Vagina (tissue), 2 donors: ENCODE data around the gene SDHAF3. TPM values are rescaled to one million over a fixed set of nuclear protein-coding genes. Genes with fewer than 3 reads are reported as not detected.

Experiments
- DNase-seq, 2 donors: peaks; one replicate each; pipeline ENCODE4 v3.0.0-alpha.2; 2017; ENCODE audit errors: extremely low spot score in 2 of 2
- H3K27ac ChIP-seq: fragments of 200-600 bp; sonication (generic); one replicate; pipeline ENCODE4 v1.5.1; 2019
- H3K27me3 ChIP-seq: fragments of 200-600 bp; sonication (generic); one replicate; pipeline ENCODE4 v1.5.1; 2019
- H3K36me3 ChIP-seq, 2 donors: fragments of 200-600 bp; sonication (generic); one replicate each; pipeline ENCODE4 v1.5.1; 2017 to 2019
- H3K4me1 ChIP-seq: fragments of 200-600 bp; sonication (generic); one replicate; pipeline ENCODE4 v1.5.1; 2019
- H3K4me3 ChIP-seq, 2 donors: fragments of 200-600 bp; sonication (generic); 1 replicate in 1 of 2; 2 replicates in 1 of 2; pipeline ENCODE4 v1.5.1; 2016 to 2019
- H3K9me3 ChIP-seq: fragments of 200-600 bp; sonication (generic); one replicate; pipeline ENCODE4 v1.5.1; 2019
- CTCF ChIP-seq, 3 experiments: fragments of 450-650 bp in 2 of 3; fragments of 200-600 bp in 1 of 3; sonication (generic) in 1 of 3; IDR thresholded peaks; one replicate each; pipeline ENCODE4 v1.5.1; 2017 to 2019; ENCODE audit warnings: antibody characterized with exemption in 3 of 3, mild to moderate bottlenecking in 2 of 3, moderate library complexity in 2 of 3
- POLR2A ChIP-seq, 2 donors: fragments of 450-650 bp; IDR thresholded peaks; one replicate each; pipeline ENCODE4 v1.6.1; 2017; ENCODE audit warnings: antibody characterized with exemption in 2 of 2, mild to moderate bottlenecking in 2 of 2, moderate library complexity in 2 of 2
- POLR2AphosphoS5 ChIP-seq, 2 donors: sonication (generic); formaldehyde crosslinking; IDR thresholded peaks; one replicate each; pipeline ENCODE4 v1.9.0; 2017; ENCODE audit warnings: antibody characterized with exemption in 2 of 2, mild to moderate bottlenecking in 2 of 2, low read depth in 1 of 2; ENCODE audit not compliant: insufficient read depth in 1 of 2
- intact Hi-C: fragments of 100-400 bp; cut with DNase I; formaldehyde crosslinking; loops from one replicate; pipeline ENCODE4 v1.15.1; 2023
- total RNA-seq: library from RNA; depleted of rRNA; stranded (reverse); fragments of >200 nt; gene quantifications from one replicate; pipeline ENCODE4 v1.2.3, GENCODE V29; 2016

The SDHAF3 gene
- total RNA-seq, 1 donor from 2014 or later = 9.6 TPM

GRCh38 chr7:97218767-97219166 is 101.3 kb downstream of the SDHAF3 start:
- intact Hi-C loops = no loop called here
- Histone ChIP-seq H3K9me3 (no peaks in the 10 kb centered on the region), H3K4me3 (no peak overlapping the region), H3K36me3 (no peaks in the 10 kb centered on the region), H3K4me1 (no peaks in the 10 kb centered on the region), H3K27me3 (no peaks in the 10 kb centered on the region), H3K27ac (no peak overlapping the region)
- no peak for DNase-seq
- TF ChIP-seq POLR2AphosphoS5 (IDR thresholded peaks at IDR 0.05; ENCODE audit: insufficient read depth in 1 of 2, low read depth in 1 of 2) = no peak
- TF ChIP-seq POLR2A (IDR thresholded peaks at IDR 0.05) = no peak
- no peak for TF ChIP-seq CTCF (IDR thresholded peaks at IDR 0.05)

DNA sequence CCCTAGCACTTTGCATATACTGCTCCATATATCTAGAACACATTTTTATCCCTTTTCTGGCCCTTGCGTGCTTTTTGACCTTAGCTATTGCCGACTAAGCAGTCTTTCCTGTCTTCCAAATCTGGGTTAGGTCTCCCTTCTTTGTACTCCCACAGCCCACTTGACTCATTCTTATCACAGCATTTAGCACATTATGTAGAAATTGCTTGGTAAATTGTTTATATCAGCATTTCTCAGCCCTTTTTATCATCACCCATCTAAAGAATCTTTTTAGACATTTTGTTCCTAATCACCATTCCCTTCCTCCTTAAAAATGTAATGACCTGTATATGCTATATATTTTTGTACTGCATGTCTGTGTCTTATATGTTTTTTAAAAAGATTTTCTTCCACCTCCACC is 101.7 kb downstream of the SDHAF3 start:
- Histone ChIP-seq H3K4me3 (no peak overlapping the region), H3K36me3 (no peaks in the 10 kb centered on the region), H3K4me1 (no peaks in the 10 kb centered on the region), H3K27ac (no peak overlapping the region), H3K9me3 (no peaks in the 10 kb centered on the region), H3K27me3 (no peaks in the 10 kb centered on the region)
- DNase-seq = no peak
- intact Hi-C loops = no loop called here
- no peak for TF ChIP-seq POLR2AphosphoS5 (IDR thresholded peaks at IDR 0.05; ENCODE audit: insufficient read depth in 1 of 2, low read depth in 1 of 2)
- no peak for TF ChIP-seq CTCF (IDR thresholded peaks at IDR 0.05)
- TF ChIP-seq POLR2A (IDR thresholded peaks at IDR 0.05) = no peak

DNA sequence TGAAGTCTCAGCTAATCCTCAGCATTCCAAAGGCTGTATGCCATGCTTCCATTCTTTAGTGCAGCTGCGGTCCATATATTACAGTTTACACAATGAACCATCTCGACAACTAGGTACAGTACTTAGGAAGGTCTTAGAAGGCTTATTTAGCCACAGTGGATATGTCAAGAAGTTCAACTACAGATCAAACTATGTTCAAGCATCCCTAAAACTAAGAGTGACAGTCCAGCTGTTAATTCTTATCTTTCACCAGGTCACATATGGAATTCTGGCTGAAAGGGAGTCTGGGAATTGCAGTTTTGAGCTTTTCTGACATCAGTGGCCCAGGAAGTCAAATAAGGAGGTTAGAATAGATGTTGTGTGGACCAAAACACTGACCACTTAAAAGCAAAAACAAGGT is 106.8 kb downstream of the SDHAF3 start:
- Histone ChIP-seq H3K9me3 (no peaks in the 10 kb centered on the region), H3K27ac (no peak overlapping the region), H3K4me1 (no peaks in the 10 kb centered on the region), H3K27me3 (no peaks in the 10 kb centered on the region), H3K36me3 (no peaks in the 10 kb centered on the region), H3K4me3 (no peak overlapping the region)
- intact Hi-C loops = no loop called here
- DNase-seq = no peak
- TF ChIP-seq CTCF (IDR thresholded peaks at IDR 0.05) (no peak), POLR2AphosphoS5 (IDR thresholded peaks at IDR 0.05; ENCODE audit: insufficient read depth in 1 of 2, low read depth in 1 of 2) (no peak), POLR2A (IDR thresholded peaks at IDR 0.05) (no peak)

DNA sequence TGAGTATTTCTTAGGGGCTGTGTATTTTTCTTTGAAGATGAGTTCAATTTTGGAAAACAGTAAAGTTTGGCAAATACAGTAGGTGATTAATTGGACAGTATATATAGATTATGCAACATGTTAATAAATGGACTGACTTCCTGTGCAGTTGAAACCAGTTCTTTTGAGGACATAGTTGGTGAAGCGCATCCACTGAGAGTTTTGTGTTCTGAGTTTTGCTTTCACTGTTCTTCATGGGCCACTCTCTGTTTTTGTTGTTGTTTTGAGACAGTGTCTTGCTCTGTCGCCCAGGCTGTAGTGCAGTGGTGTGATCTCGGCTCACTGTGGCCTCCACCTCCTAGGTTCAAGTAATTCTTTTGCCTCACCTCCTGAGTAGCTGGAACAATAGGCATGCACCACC is 109.0 kb downstream of the SDHAF3 start:
- Histone ChIP-seq H3K36me3 (no peaks in the 10 kb centered on the region), H3K27me3 (no peaks in the 10 kb centered on the region), H3K4me3 (no peak overlapping the region), H3K27ac (no peak overlapping the region), H3K9me3 (no peaks in the 10 kb centered on the region), H3K4me1 (no peaks in the 10 kb centered on the region)
- intact Hi-C loops = no loop called here
- TF ChIP-seq POLR2AphosphoS5 (IDR thresholded peaks at IDR 0.05; ENCODE audit: insufficient read depth in 1 of 2, low read depth in 1 of 2) = no peak
- TF ChIP-seq CTCF (IDR thresholded peaks at IDR 0.05) = no peak
- no peak for TF ChIP-seq POLR2A (IDR thresholded peaks at IDR 0.05)
- DNase-seq = no peak

Other genes starting within 250 kb of the SDHAF3 start
- gene DLX6, start 112.1 kb upstream of the SDHAF3 start, total RNA-seq = not detected
- gene DLX5, start 92.9 kb upstream of the SDHAF3 start, total RNA-seq = 3.7 TPM